ENCODE results near the gene NRCAM. TPM values are rescaled to one million over a fixed set of nuclear protein-coding genes. Genes with fewer than 3 reads are reported as not detected.

NRCAM gene
- total RNA-seq, 4 donors from 2014 or later: 1.3 to 4.7 (median 2.2) TPM

DNA sequence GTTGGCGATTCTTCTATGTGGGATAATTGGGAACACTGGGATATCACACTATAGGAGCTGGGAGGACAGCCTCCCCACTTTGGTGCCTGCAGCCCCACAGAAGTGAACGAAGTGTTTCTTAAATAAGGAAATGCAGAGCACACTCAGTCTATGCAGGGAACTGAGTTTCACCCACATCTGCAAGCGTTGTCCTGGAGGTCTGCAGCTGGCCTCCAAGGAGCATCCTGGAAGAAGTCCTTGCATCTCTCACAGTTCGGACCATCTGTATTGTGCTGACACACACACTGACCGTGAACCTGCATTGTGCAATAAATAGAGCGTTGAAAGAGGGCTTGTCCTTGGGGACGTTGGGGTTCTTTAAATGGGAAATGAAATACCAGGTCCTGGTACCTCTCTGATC is 351.9 kb downstream of the NRCAM start:
- Histone ChIP-seq H3K36me3 (no peaks in the 10 kb centered on the region), H3K9me3 (no peaks in the 10 kb centered on the region), H3K4me3 (no peak overlapping the region), H3K4me1 (peaks cover 0 to 9% (median 0%) of the 10 kb centered on the region in 3 donors), H3K27me3 (no peaks in the 10 kb centered on the region), H3K27ac (no peak overlapping the region)
- no peak for TF ChIP-seq EP300 (IDR thresholded peaks at IDR 0.05)
- TF ChIP-seq POLR2AphosphoS5 (IDR thresholded peaks at IDR 0.05): no peak
- TF ChIP-seq, protein P1, sequence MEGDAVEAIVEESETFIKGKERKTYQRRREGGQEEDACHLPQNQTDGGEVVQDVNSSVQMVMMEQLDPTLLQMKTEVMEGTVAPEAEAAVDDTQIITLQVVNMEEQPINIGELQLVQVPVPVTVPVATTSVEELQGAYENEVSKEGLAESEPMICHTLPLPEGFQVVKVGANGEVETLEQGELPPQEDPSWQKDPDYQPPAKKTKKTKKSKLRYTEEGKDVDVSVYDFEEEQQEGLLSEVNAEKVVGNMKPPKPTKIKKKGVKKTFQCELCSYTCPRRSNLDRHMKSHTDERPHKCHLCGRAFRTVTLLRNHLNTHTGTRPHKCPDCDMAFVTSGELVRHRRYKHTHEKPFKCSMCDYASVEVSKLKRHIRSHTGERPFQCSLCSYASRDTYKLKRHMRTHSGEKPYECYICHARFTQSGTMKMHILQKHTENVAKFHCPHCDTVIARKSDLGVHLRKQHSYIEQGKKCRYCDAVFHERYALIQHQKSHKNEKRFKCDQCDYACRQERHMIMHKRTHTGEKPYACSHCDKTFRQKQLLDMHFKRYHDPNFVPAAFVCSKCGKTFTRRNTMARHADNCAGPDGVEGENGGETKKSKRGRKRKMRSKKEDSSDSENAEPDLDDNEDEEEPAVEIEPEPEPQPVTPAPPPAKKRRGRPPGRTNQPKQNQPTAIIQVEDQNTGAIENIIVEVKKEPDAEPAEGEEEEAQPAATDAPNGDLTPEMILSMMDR (IDR thresholded peaks at IDR 0.05): no peak
- no peak for TF ChIP-seq POLR2A (IDR thresholded peaks at IDR 0.05)
- WGBS, 2 donors (ENCODE audit: low coverage in 1 of 2): 80 to 85% methylated on average over 5 to 7 of the region's 7 CpGs
- ATAC-seq: peak; percentile 50

DNA sequence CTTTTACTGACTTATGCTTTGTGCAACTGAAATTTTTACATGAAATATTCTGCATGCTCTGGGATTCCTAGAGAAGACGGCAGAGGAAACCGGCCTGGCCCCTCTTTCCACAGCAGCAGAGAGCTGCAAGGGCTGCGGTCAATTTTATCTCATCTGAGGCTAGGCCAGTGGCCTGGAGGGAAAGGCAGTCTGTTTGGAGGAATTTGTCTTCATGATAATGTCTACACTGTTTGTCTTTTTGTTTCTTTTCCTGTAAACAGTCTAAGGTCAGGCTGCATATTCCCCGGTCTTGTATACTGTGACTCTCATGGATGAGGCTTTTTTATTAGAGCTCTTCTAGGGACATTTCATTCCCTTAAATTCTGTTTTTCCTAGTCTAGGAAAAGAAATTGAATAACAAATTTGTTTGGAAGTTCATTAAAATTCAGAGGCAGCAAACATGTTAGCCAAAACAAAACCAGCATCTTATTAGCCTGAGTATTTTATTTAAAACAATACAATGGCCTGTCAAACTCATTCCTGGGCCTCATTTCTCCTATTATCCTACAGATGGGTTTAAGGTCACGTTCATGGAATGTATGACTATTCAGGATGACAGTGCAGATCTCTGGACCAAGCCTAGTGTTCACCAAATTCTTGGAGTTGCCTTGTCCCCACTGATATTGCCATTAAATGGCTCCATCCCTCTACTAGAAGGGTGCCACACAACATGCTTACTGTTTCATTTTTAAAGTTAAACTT is 352.5 kb downstream of the NRCAM start:
- Histone ChIP-seq H3K9me3 (no peaks in the 10 kb centered on the region), H3K27me3 (no peaks in the 10 kb centered on the region), H3K4me3 (no peak overlapping the region), H3K4me1 (peaks cover 0 to 15% (median 0%) of the 10 kb centered on the region in 3 donors), H3K27ac (no peak overlapping the region), H3K36me3 (no peaks in the 10 kb centered on the region)
- TF ChIP-seq, protein P1 (IDR thresholded peaks at IDR 0.05): no peak
- TF ChIP-seq EP300 (IDR thresholded peaks at IDR 0.05) (no peak), POLR2AphosphoS5 (IDR thresholded peaks at IDR 0.05) (no peak), POLR2A (IDR thresholded peaks at IDR 0.05) (no peak)
- no peak for ATAC-seq
- WGBS, 2 donors (ENCODE audit: low coverage in 1 of 2): 78 to 94% methylated on average over 5 of the region's 5 CpGs

DNA sequence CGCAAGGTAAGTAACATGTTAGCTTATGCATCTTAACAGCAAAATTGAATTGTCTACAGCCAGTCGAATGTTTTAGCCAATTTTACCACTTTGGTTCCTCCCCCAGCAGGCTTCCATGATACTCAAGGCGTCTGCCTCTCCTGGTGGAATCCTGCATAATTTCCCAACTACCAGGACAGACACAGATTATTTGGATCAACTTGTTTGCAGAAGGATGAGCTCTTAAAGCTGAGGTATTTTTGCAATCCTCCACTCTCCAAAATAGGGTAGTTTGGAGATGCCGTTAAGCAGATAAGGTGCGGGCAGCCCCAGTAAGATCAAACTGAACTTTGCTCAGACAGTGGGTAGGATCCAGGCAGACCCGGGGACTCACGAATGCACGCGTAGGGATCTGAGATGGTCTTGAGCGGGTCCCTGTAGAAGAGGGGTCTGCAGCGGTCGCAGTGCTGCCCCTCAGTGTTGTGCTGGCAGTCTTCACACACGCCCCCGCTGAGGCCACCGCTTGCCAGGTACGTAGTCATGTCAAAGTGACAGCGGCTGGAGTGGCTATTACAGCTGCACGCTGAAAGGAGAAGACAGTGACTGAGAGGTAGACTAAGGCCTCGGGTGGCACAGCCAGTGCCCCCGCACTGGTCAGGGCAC is 353.4 kb downstream of the NRCAM start:
- Histone ChIP-seq H3K27me3 (no peaks in the 10 kb centered on the region), H3K4me3 (no peak overlapping the region), H3K36me3 (no peaks in the 10 kb centered on the region), H3K27ac (no peak overlapping the region), H3K4me1 (peaks cover 0 to 24% (median 0%) of the 10 kb centered on the region in 3 donors), H3K9me3 (no peaks in the 10 kb centered on the region)
- TF ChIP-seq POLR2A (IDR thresholded peaks at IDR 0.05) (no peak), EP300 (IDR thresholded peaks at IDR 0.05) (no peak)
- TF ChIP-seq, protein P1 (IDR thresholded peaks at IDR 0.05): no peak
- ATAC-seq: no peak
- 88 to 94% methylated on average over 4 to 10 of the region's 20 CpGs for WGBS, 2 donors (ENCODE audit: low coverage in 1 of 2)

DNA sequence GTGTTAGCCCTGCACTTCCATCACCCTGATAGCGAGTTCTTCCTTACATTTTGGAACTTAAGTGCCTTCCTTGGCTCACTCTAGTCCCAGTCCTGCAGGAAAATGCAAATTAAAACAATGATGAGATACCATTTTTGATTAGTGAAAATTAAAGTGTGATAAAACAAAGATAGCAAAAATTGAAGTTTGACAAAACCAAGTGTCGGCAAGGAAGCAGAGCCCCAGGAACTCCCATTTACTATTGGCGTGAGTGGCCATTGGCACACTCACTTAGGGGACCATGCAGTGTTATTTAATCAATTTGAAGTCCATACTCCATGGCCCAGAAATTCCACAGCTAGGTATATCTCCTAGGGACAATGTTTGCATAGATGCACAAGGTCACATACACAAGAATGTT is 354.5 kb downstream of the NRCAM start:
- Histone ChIP-seq H3K9me3 (no peaks in the 10 kb centered on the region), H3K36me3 (no peaks in the 10 kb centered on the region), H3K4me3 (no peak overlapping the region), H3K27me3 (no peaks in the 10 kb centered on the region), H3K4me1 (peaks cover 0 to 24% (median 0%) of the 10 kb centered on the region in 3 donors), H3K27ac (no peak overlapping the region)
- ATAC-seq: no peak
- no peak for TF ChIP-seq EP300 (IDR thresholded peaks at IDR 0.05)
- no peak for TF ChIP-seq POLR2AphosphoS5 (IDR thresholded peaks at IDR 0.05)
- TF ChIP-seq, protein P1 (IDR thresholded peaks at IDR 0.05): no peak
- no peak for TF ChIP-seq POLR2A (IDR thresholded peaks at IDR 0.05)
- WGBS, 2 donors (ENCODE audit: low coverage in 1 of 2): 100% methylated on average over 3 of the region's 3 CpGs

DNA sequence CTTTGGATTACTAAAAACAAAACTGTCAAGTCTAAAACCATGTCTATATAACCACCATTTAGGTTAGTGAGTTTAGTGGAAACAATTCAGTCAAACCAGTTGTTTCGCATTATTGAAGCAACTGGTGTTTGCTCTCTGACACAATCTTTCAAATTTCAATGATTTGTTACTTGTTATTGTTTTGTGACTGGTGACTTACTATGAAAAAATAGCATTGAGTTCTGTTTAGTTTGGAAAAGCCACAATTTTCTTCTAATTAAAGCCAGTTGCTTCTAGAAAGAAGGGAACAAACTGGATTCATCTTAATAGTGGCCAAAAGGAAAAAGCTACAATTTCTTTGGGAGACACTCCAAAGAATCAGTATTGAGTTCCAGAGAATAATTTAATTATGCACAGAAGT is 356.5 kb downstream of the NRCAM start:
- Histone ChIP-seq H3K9me3 (no peaks in the 10 kb centered on the region), H3K36me3 (no peaks in the 10 kb centered on the region), H3K4me3 (no peak overlapping the region), H3K4me1 (peaks cover 0 to 42% (median 6%) of the 10 kb centered on the region in 3 donors), H3K27me3 (no peaks in the 10 kb centered on the region), H3K27ac (no peak overlapping the region)
- no peak for TF ChIP-seq POLR2A (IDR thresholded peaks at IDR 0.05)
- TF ChIP-seq EP300 (IDR thresholded peaks at IDR 0.05): no peak
- TF ChIP-seq POLR2AphosphoS5 (IDR thresholded peaks at IDR 0.05): no peak
- TF ChIP-seq, protein P1 (IDR thresholded peaks at IDR 0.05): no peak
- 65 to 100% methylated on average over 1 of the region's 1 CpG for WGBS, 2 donors (ENCODE audit: low coverage in 1 of 2)
- no peak for ATAC-seq

All from gastroesophageal sphincter (tissue), 4 donors.